ENCODE measurements around the gene NHERF1. TPM values are rescaled to one million over a fixed set of nuclear protein-coding genes. Genes with fewer than 3 reads are reported as not detected.

The NHERF1 gene
- total RNA-seq, 2 donors from 2014 or later, result 76.2 to 160 TPM

Other genes with a start within 250 kb of the NHERF1 start
- not detected for gene CD300LB, start 217.2 kb upstream of the NHERF1 start, total RNA-seq
- under 1 TPM in 1 of 2 donors, not detected in 1; 0.28 TPM for gene CD300C, start 202.5 kb upstream of the NHERF1 start, total RNA-seq
- gene CD300H, start 181.1 kb upstream of the NHERF1 start, total RNA-seq, result not detected
- not detected for gene CD300LD, start 156.3 kb upstream of the NHERF1 start, total RNA-seq
- not detected for gene CD300E, start 124.9 kb upstream of the NHERF1 start, total RNA-seq
- gene CD300LF, start 35.7 kb upstream of the NHERF1 start, total RNA-seq, result not detected
- 1 to 10 TPM; 2.5 to 3.4 TPM for gene RAB37, start 11.4 kb upstream of the NHERF1 start, total RNA-seq
- gene NAT9, start 27.7 kb downstream of the NHERF1 start, total RNA-seq, result 10 to 100 TPM; 31.6 to 39.2 TPM
- 1 to 10 TPM in 1 of 2 donors, under 1 TPM in 1; 0.65 to 1.2 TPM for gene GRIN2C, start 111.3 kb downstream of the NHERF1 start, total RNA-seq
- gene FDXR, start 124.4 kb downstream of the NHERF1 start, total RNA-seq, result 10 to 100 TPM; 56.7 to 58.4 TPM
- not detected for gene FADS6, start 145.0 kb downstream of the NHERF1 start, total RNA-seq
- gene USH1G, start 174.6 kb downstream of the NHERF1 start, total RNA-seq, result not detected
- gene OTOP2, start 175.6 kb downstream of the NHERF1 start, total RNA-seq, result not detected
- gene OTOP3, start 187.3 kb downstream of the NHERF1 start, total RNA-seq, result not detected
- gene HID1, start 224.1 kb downstream of the NHERF1 start, total RNA-seq, result 1 to 10 TPM; 1.2 to 2.8 TPM
- gene CDR2L, start 239.0 kb downstream of the NHERF1 start, total RNA-seq, result 1 to 10 TPM in 1 of 2 donors, under 1 TPM in 1; 0.56 to 1.2 TPM

Measured in activated T-helper 17 cell treated with anti-CD3 and anti-CD28 coated beads, Interleukin-2, amount 50 U/mL, for 72 hours (primary cell).